Measurements from ENCODE around the gene F2R.

Gene F2R

GRCh38 chr5:76697670-76698069 lies 18.3 kb upstream of the F2R start:
- H3K36me3 Mint-ChIP-seq (ENCODE audit: low read depth) = peaks cover 40% of the 10 kb centered on the region
- H3K27me3 Mint-ChIP-seq (ENCODE audit: low read depth) = no peaks in the 10 kb centered on the region
- H3K9me3 Mint-ChIP-seq = no peaks in the 10 kb centered on the region
- no peak overlapping the region for H3K4me3 Mint-ChIP-seq
- peaks cover 5% of the 10 kb centered on the region for H3K4me1 Mint-ChIP-seq (ENCODE audit: low read depth)
- H3K27ac Mint-ChIP-seq = no peak overlapping the region

GRCh38 chr5:76700571-76700970 lies 15.4 kb upstream of the F2R start:
- no peaks in the 10 kb centered on the region for H3K27me3 Mint-ChIP-seq (ENCODE audit: low read depth)
- H3K36me3 Mint-ChIP-seq (ENCODE audit: low read depth) = peaks cover 31% of the 10 kb centered on the region

GRCh38 chr5:76701298-76701697 lies 14.6 kb upstream of the F2R start:
- Mint-ChIP-seq H3K4me3 (no peak overlapping the region), H3K4me1 (ENCODE audit: low read depth) (peaks cover 6% of the 10 kb centered on the region), H3K9me3 (no peaks in the 10 kb centered on the region), H3K27ac (no peak overlapping the region), H3K36me3 (ENCODE audit: low read depth) (peaks cover 31% of the 10 kb centered on the region), H3K27me3 (ENCODE audit: low read depth) (no peaks in the 10 kb centered on the region)

More at GRCh38 chr5:76700571-76700970, 15.4 kb upstream of the F2R start:
- Mint-ChIP-seq H3K4me3 (no peak overlapping the region), H3K4me1 (ENCODE audit: low read depth) (peaks cover 5% of the 10 kb centered on the region), H3K9me3 (no peaks in the 10 kb centered on the region), H3K27ac (no peak overlapping the region)

GRCh38 chr5:76703707-76704106 lies 12.2 kb upstream of the F2R start:
- Mint-ChIP-seq H3K4me1 (ENCODE audit: low read depth) (peaks cover 6% of the 10 kb centered on the region), H3K27me3 (ENCODE audit: low read depth) (no peaks in the 10 kb centered on the region), H3K27ac (no peak overlapping the region), H3K36me3 (ENCODE audit: low read depth) (peaks cover 30% of the 10 kb centered on the region), H3K4me3 (no peak overlapping the region), H3K9me3 (no peaks in the 10 kb centered on the region)

- Mint-ChIP-seq H3K27me3 (ENCODE audit: low read depth) (no peaks in the 10 kb centered on the region), H3K9me3 (no peaks in the 10 kb centered on the region), H3K4me1 (ENCODE audit: low read depth) (peaks cover 6% of the 10 kb centered on the region), H3K27ac (no peak overlapping the region), H3K4me3 (no peak overlapping the region), H3K36me3 (ENCODE audit: low read depth) (peaks cover 30% of the 10 kb centered on the region)
Observed at GRCh38 chr5:76704131-76704663, 11.7 kb upstream of the F2R start.

- no peak overlapping the region for H3K27ac Mint-ChIP-seq
- no peaks in the 10 kb centered on the region for H3K9me3 Mint-ChIP-seq
- H3K27me3 Mint-ChIP-seq (ENCODE audit: low read depth) = no peaks in the 10 kb centered on the region
- H3K36me3 Mint-ChIP-seq (ENCODE audit: low read depth) = peaks cover 32% of the 10 kb centered on the region
- H3K4me3 Mint-ChIP-seq = no peak overlapping the region
- peaks cover 7% of the 10 kb centered on the region for H3K4me1 Mint-ChIP-seq (ENCODE audit: low read depth)
Observed at GRCh38 chr5:76705574-76705973, 10.4 kb upstream of the F2R start.

GRCh38 chr5:76709762-76710161 lies 6.2 kb upstream of the F2R start:
- peaks cover 19% of the 10 kb centered on the region for H3K36me3 Mint-ChIP-seq (ENCODE audit: low read depth)
- no peaks in the 10 kb centered on the region for H3K9me3 Mint-ChIP-seq
- H3K27ac Mint-ChIP-seq = no peak overlapping the region
- H3K4me3 Mint-ChIP-seq = no peak overlapping the region
- H3K4me1 Mint-ChIP-seq (ENCODE audit: low read depth) = peaks cover 25% of the 10 kb centered on the region
- H3K27me3 Mint-ChIP-seq (ENCODE audit: low read depth) = peaks cover 14% of the 10 kb centered on the region

GRCh38 chr5:76710991-76711390 lies 4.9 kb upstream of the F2R start:
- peaks cover 22% of the 10 kb centered on the region for H3K4me1 Mint-ChIP-seq (ENCODE audit: low read depth)
- H3K27ac Mint-ChIP-seq = peak overlapping the region; percentile 46
- no peak overlapping the region for H3K4me3 Mint-ChIP-seq

GRCh38 chr5:76714751-76715485 lies 1.0 kb upstream of the F2R start:
- H3K9me3 Mint-ChIP-seq = no peaks in the 10 kb centered on the region
- H3K27me3 Mint-ChIP-seq (ENCODE audit: low read depth) = peaks cover 26% of the 10 kb centered on the region
- H3K4me3 Mint-ChIP-seq = peak overlapping the region; percentile 80
- peaks cover 37% of the 10 kb centered on the region for H3K4me1 Mint-ChIP-seq (ENCODE audit: low read depth)
- H3K36me3 Mint-ChIP-seq (ENCODE audit: low read depth) = peaks cover 8% of the 10 kb centered on the region
- H3K27ac Mint-ChIP-seq = peak overlapping the region; percentile 31

More at GRCh38 chr5:76710991-76711390, 4.9 kb upstream of the F2R start:
- no peaks in the 10 kb centered on the region for H3K9me3 Mint-ChIP-seq
- peaks cover 14% of the 10 kb centered on the region for H3K27me3 Mint-ChIP-seq (ENCODE audit: low read depth)
- H3K36me3 Mint-ChIP-seq (ENCODE audit: low read depth) = peaks cover 13% of the 10 kb centered on the region

GRCh38 chr5:76715486-76715735 lies 515 bp upstream of the F2R start:
- peak overlapping the region; percentile 19 for H3K27ac Mint-ChIP-seq
- peaks cover 37% of the 10 kb centered on the region for H3K4me1 Mint-ChIP-seq (ENCODE audit: low read depth)
- peaks cover 26% of the 10 kb centered on the region for H3K27me3 Mint-ChIP-seq (ENCODE audit: low read depth)
- H3K36me3 Mint-ChIP-seq (ENCODE audit: low read depth) = peaks cover 8% of the 10 kb centered on the region
- H3K4me3 Mint-ChIP-seq = peak overlapping the region; percentile 80
- H3K9me3 Mint-ChIP-seq = no peaks in the 10 kb centered on the region

GRCh38 chr5:76716456-76717157 lies 681 bp downstream of the F2R start:
- Mint-ChIP-seq H3K27me3 (ENCODE audit: low read depth) (peaks cover 26% of the 10 kb centered on the region), H3K4me1 (ENCODE audit: low read depth) (peaks cover 30% of the 10 kb centered on the region), H3K4me3 (peak overlapping the region; percentile 80), H3K9me3 (no peaks in the 10 kb centered on the region), H3K36me3 (ENCODE audit: low read depth) (no peaks in the 10 kb centered on the region), H3K27ac (peak overlapping the region; percentile 21)

- H3K4me1 Mint-ChIP-seq (ENCODE audit: low read depth) = peaks cover 30% of the 10 kb centered on the region
- H3K9me3 Mint-ChIP-seq = no peaks in the 10 kb centered on the region
- peaks cover 26% of the 10 kb centered on the region for H3K27me3 Mint-ChIP-seq (ENCODE audit: low read depth)
- peak overlapping the region; percentile 21 for H3K27ac Mint-ChIP-seq
- peaks cover 2% of the 10 kb centered on the region for H3K36me3 Mint-ChIP-seq (ENCODE audit: low read depth)
- H3K4me3 Mint-ChIP-seq = peak overlapping the region; percentile 80
Observed at GRCh38 chr5:76717222-76718083, 1.5 kb downstream of the F2R start.

- Mint-ChIP-seq H3K4me1 (ENCODE audit: low read depth) (peaks cover 30% of the 10 kb centered on the region), H3K9me3 (no peaks in the 10 kb centered on the region), H3K27me3 (ENCODE audit: low read depth) (peaks cover 25% of the 10 kb centered on the region), H3K27ac (no peak overlapping the region), H3K4me3 (no peak overlapping the region), H3K36me3 (ENCODE audit: low read depth) (peaks cover 4% of the 10 kb centered on the region)
Observed at GRCh38 chr5:76718381-76718832, 2.5 kb downstream of the F2R start.

GRCh38 chr5:76718880-76719279 lies 3.0 kb downstream of the F2R start:
- Mint-ChIP-seq H3K4me3 (no peak overlapping the region), H3K9me3 (no peaks in the 10 kb centered on the region), H3K36me3 (ENCODE audit: low read depth) (peaks cover 5% of the 10 kb centered on the region), H3K4me1 (ENCODE audit: low read depth) (peaks cover 28% of the 10 kb centered on the region), H3K27ac (no peak overlapping the region), H3K27me3 (ENCODE audit: low read depth) (peaks cover 20% of the 10 kb centered on the region)

Measured in T-helper 1 cell treated with Interleukin-12 subunit alpha and Interleukin-12 subunit beta and Interleukin-4 antibody, amounts not matched to agents 30 μg/mL and 1 μg/mL, for 36 hours (primary cell).